Astrocyte of the cerebellum (primary cell): Measurements from ENCODE around the gene JAK1.

ENCODE experiments used
- DNase-seq: peaks from one replicate; pipeline ENCODE4 v3.0.0-alpha.2; 2011; ENCODE audit warnings: low read depth
- H3K4me3 ChIP-seq: 2 replicates; pipeline ENCODE4 v1.5.1; 2011; ENCODE audit warnings: mild to moderate bottlenecking, low read depth, low read length, moderate library complexity
- CTCF ChIP-seq: IDR thresholded peaks from 2 replicates; pipeline ENCODE4 v1.5.1; 2012; ENCODE audit warnings: low read length, low read depth, moderate library complexity, mild to moderate bottlenecking; ENCODE audit errors: missing control alignments
- in situ Hi-C: cut with HindIII; loops from 2 replicates; pipeline ENCODE4 v1.10.0; 2017; ENCODE audit warnings: low sequenced_read_pairs

Gene JAK1

DNA sequence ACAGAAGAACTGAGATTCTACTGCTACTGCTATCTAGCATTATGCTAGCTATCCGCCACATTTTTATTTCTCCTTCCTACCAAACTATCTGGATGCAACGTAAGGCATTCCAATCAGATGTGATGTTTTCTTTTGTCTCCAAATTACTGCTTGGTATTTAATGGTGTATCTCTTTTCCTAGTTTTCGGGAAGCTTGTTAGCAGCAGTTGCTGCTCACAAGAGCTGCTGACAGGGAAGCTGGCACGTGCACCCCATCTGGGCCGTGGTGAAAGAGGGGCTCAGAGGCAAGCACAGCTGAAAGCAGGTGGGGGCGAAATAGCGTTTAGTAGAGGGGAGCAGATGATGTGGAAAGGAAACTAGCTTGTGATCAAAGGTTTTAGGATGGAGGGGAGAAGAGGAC is 57.3 kb downstream of the JAK1 start:
- no peak for TF ChIP-seq CTCF
- DNase-seq, result no peak
- in situ Hi-C loops, result no loop called here
- no peak overlapping the region for H3K4me3 ChIP-seq

GRCh38 chr1:64908575-64908974 is 57.8 kb downstream of the JAK1 start:
- in situ Hi-C loops, result no loop called here
- no peak overlapping the region for H3K4me3 ChIP-seq
- no peak for TF ChIP-seq CTCF
- DNase-seq, result no peak

DNA sequence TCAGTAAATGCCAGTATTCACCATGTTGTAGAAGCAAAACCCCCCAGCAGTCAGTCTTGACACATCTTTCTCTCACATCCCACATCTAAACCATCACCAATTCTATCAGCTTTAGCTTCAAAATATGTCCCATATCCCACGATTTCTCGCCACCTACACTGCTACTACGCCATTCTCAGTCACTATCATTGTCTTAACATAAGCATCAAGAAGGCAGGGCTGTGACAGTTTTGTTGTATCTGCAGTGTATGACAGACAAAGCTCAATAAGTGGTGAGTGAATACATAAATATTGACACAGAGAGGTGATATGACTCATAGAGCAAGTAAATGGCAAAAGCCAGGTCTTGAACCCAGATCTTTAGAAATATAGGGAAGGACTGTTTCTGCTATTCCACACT is 59.9 kb downstream of the JAK1 start:
- H3K4me3 ChIP-seq, result no peak overlapping the region
- TF ChIP-seq CTCF, result no peak
- in situ Hi-C loops, result no loop called here
- DNase-seq, result no peak

- no peak for TF ChIP-seq CTCF
- DNase-seq, result no peak
- no peak overlapping the region for H3K4me3 ChIP-seq
- in situ Hi-C loops, result no loop called here
These were observed 62.8 kb downstream of the JAK1 start for GRCh38 chr1:64903593-64903992.

- no peak for TF ChIP-seq CTCF
- no peak overlapping the region for H3K4me3 ChIP-seq
- in situ Hi-C loops, result no loop called here
- no peak for DNase-seq
These were observed 64.7 kb downstream of the JAK1 start for GRCh38 chr1:64901663-64902062.

DNA sequence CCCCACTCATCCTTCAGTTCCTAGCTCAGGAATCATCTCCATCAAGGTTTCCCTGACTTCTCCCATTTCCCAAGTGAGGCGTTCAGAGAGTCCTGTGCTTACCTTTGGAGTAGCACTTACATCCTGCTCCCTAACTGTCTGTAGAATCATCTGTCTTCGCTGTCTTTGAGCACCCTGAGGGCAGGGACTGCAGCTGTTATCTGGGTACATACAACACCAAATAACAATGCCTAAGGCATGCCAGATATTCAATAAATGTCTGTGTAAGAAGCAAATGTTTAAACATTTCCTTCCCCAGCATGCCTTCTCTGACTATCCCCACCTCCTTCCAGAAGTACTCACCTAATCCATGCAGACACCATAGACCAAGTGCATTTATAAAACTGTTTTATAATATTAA is 65.4 kb downstream of the JAK1 start:
- no peak overlapping the region for H3K4me3 ChIP-seq
- TF ChIP-seq CTCF, result no peak
- DNase-seq, result no peak
- in situ Hi-C loops, result no loop called here
